Esophagus (tissue), 2 donors: Measurements from ENCODE around the gene TMEM178B. TPM values are rescaled to one million over a fixed set of nuclear protein-coding genes. Genes with fewer than 3 reads are reported as not detected.

Source experiments
- H3K27ac ChIP-seq, 2 donors: one replicate each; pipeline ENCODE4 v1.5.1; 2013; ENCODE audit warnings: low read depth in 2 of 2, mild to moderate bottlenecking in 2 of 2, inconsistent platforms in 1 of 2, low read length in 1 of 2, moderate library complexity in 1 of 2
- H3K27me3 ChIP-seq, 2 donors: one replicate each; pipeline ENCODE4 v1.6.1; 2013; ENCODE audit warnings: low read length in 2 of 2, control low read depth in 1 of 2, mild to moderate bottlenecking in 1 of 2; ENCODE audit not compliant: insufficient read depth in 2 of 2, control insufficient read depth in 1 of 2
- H3K36me3 ChIP-seq, 2 donors: one replicate each; pipeline ENCODE4 v1.6.1; 2013; ENCODE audit warnings: low read length in 1 of 2; ENCODE audit not compliant: control insufficient read depth in 2 of 2, insufficient read depth in 2 of 2
- H3K4me1 ChIP-seq, 2 donors: one replicate each; pipeline ENCODE4 v1.6.1; 2013; ENCODE audit warnings: low read length in 1 of 2; ENCODE audit not compliant: control insufficient read depth in 2 of 2, insufficient read depth in 2 of 2
- H3K4me3 ChIP-seq, 2 donors: one replicate each; pipeline ENCODE4 v1.5.1; 2013; ENCODE audit warnings: low read length in 2 of 2, mild to moderate bottlenecking in 2 of 2, low read depth in 1 of 2, moderate library complexity in 1 of 2
- H3K9me3 ChIP-seq, 2 donors: one replicate each; pipeline ENCODE4 v1.6.1; 2013; ENCODE audit warnings: mild to moderate bottlenecking in 2 of 2, low read depth in 1 of 2, low read length in 1 of 2, moderate library complexity in 1 of 2; ENCODE audit not compliant: control insufficient read depth in 2 of 2, insufficient read depth in 1 of 2
- WGBS, 2 donors: extraction: QIAGEN DNeasy Blood & Tissue Kit; methylation state at CpG; one replicate each; pipeline ENCODE4 v1.1.7; 2013; 5-methylcytosine and 5-hydroxymethylcytosine counted together
- polyA plus RNA-seq, 2 donors: library from polyadenylated mRNA; stranded (reverse); fragments of 200-250 nt; gene quantifications; one replicate each; pipeline ENCODE4 v1.2.3, GENCODE V29; 2013
- donor health status: healthy with polysubstance abuse.
- donor health status: Bipolar disorder and iron deficiency.

Gene TMEM178B
- polyA plus RNA-seq, 2 donors, result 0.21 to 0.26 TPM

GRCh38 chr7:141302617-141303016 is 228.8 kb downstream of the TMEM178B start:
- no peak overlapping the region for H3K27ac ChIP-seq
- H3K4me1 ChIP-seq, result no peaks in the 10 kb centered on the region
- no peak overlapping the region for H3K4me3 ChIP-seq
- H3K27me3 ChIP-seq, result no peaks in the 10 kb centered on the region
- H3K36me3 ChIP-seq, result no peaks in the 10 kb centered on the region
- 88% methylated on average over 3 of the region's 3 CpGs for WGBS, 2 donors
- H3K9me3 ChIP-seq, result no peaks in the 10 kb centered on the region

DNA sequence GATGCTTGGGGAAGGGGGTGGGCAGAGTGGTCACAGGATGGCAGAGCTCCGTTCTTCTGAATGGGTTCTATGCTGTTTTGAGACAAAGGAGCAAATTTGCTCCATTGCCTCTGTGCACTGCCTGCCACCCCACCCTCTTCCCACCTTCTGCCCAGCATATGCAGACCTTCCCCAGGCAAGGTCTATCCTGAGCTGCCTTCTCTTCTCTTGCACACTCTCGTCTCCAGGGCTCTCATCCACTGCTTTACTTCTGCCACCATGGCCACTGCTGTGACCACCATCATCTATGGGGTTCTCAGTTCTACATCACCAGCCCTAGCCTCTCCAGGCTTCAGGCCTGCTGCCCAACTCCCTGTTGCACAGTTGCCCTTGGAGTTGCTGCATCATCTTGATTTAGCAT is 230.4 kb downstream of the TMEM178B start:
- Histone ChIP-seq H3K4me1 (no peaks in the 10 kb centered on the region), H3K36me3 (no peaks in the 10 kb centered on the region), H3K4me3 (no peak overlapping the region), H3K27ac (no peak overlapping the region), H3K9me3 (no peaks in the 10 kb centered on the region), H3K27me3 (no peaks in the 10 kb centered on the region)
- 71 to 85% methylated on average over 2 of the region's 2 CpGs for WGBS, 2 donors

GRCh38 chr7:141306081-141306480 is 232.2 kb downstream of the TMEM178B start:
- Histone ChIP-seq H3K27ac (no peak overlapping the region), H3K9me3 (no peaks in the 10 kb centered on the region), H3K36me3 (no peaks in the 10 kb centered on the region), H3K27me3 (no peaks in the 10 kb centered on the region), H3K4me1 (no peaks in the 10 kb centered on the region), H3K4me3 (no peak overlapping the region)
- 53 to 63% methylated on average over 4 of the region's 4 CpGs for WGBS, 2 donors

- H3K27ac ChIP-seq, result no peak overlapping the region
- H3K4me3 ChIP-seq, result no peak overlapping the region
- H3K9me3 ChIP-seq, result no peaks in the 10 kb centered on the region
- H3K4me1 ChIP-seq, result no peaks in the 10 kb centered on the region
- no peaks in the 10 kb centered on the region for H3K36me3 ChIP-seq
- no peaks in the 10 kb centered on the region for H3K27me3 ChIP-seq
- WGBS, 2 donors, result 72 to 78% methylated on average over 2 of the region's 2 CpGs
These were observed 238.5 kb downstream of the TMEM178B start for GRCh38 chr7:141312395-141312794.

GRCh38 chr7:141312828-141313521 is 239.1 kb downstream of the TMEM178B start:
- no peak overlapping the region for H3K27ac ChIP-seq
- 64 to 65% methylated on average over 2 of the region's 2 CpGs for WGBS, 2 donors

DNA sequence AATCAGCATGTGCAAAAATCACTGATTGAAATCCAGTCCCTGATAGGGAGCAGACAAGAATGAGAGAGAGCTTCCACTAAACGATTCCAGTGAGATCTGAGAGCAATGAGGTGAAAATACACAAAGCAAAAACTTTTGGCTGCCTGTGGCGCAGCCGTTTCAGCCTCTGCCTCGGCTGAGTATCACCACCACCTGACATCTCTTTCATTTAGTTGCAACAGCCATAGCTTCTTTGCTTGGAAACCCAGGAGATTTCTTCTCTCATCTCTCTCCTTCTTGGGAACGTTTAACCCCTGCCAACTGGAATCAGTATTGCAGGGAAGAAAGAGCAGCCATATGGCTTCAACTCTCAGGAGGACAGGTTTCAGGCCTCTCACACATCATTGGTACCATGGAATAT is 240.0 kb downstream of the TMEM178B start:
- 70 to 74% methylated on average over 5 of the region's 5 CpGs for WGBS, 2 donors
- H3K4me1 ChIP-seq, result no peaks in the 10 kb centered on the region
- H3K9me3 ChIP-seq, result no peaks in the 10 kb centered on the region

More at GRCh38 chr7:141312828-141313521, 239.1 kb downstream of the TMEM178B start:
- H3K4me1 ChIP-seq, result no peaks in the 10 kb centered on the region
- no peaks in the 10 kb centered on the region for H3K9me3 ChIP-seq
- no peaks in the 10 kb centered on the region for H3K36me3 ChIP-seq
- no peak overlapping the region for H3K4me3 ChIP-seq
- H3K27me3 ChIP-seq, result no peaks in the 10 kb centered on the region

GRCh38 chr7:141317033-141317585 is 243.2 kb downstream of the TMEM178B start:
- no peaks in the 10 kb centered on the region for H3K4me1 ChIP-seq
- H3K4me3 ChIP-seq, result no peak overlapping the region
- no peak overlapping the region for H3K27ac ChIP-seq
- H3K36me3 ChIP-seq, result no peaks in the 10 kb centered on the region
- H3K9me3 ChIP-seq, result no peaks in the 10 kb centered on the region
- H3K27me3 ChIP-seq, result no peaks in the 10 kb centered on the region
- 83 to 89% methylated on average over 3 of the region's 3 CpGs for whole genome bisulfite sequencing, 2 donors

More for the DNA sequence above, 240.0 kb downstream of the TMEM178B start:
- no peak overlapping the region for H3K27ac ChIP-seq
- H3K36me3 ChIP-seq, result no peaks in the 10 kb centered on the region
- no peak overlapping the region for H3K4me3 ChIP-seq
- no peaks in the 10 kb centered on the region for H3K27me3 ChIP-seq

- 77 to 85% methylated on average over 3 of the region's 3 CpGs for WGBS, 2 donors
- H3K9me3 ChIP-seq, result no peaks in the 10 kb centered on the region
- no peaks in the 10 kb centered on the region for H3K4me1 ChIP-seq
- H3K27ac ChIP-seq, result no peak overlapping the region
- H3K4me3 ChIP-seq, result no peak overlapping the region
- H3K27me3 ChIP-seq, result no peaks in the 10 kb centered on the region
- H3K36me3 ChIP-seq, result no peaks in the 10 kb centered on the region
These were observed 246.4 kb downstream of the TMEM178B start for GRCh38 chr7:141320287-141320686.

DNA sequence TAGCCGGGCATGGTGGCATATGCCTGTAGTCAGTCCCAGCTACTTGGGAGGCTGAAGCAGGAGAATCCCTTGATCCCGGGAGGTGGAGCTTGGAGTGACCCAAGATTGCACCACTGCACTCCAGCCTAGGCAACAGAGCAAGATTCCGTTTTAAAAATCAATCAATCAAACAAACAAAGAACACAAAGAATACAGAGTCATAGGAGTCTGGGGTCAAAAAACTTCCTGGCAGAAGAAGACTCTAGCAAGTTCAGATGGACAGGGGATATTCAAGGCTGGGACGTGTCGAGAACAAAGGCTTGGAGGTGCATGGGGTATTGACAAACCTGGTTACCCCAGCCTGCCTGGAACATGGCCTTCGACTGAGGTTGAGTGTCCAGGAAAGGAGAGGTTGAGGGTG is 248.5 kb downstream of the TMEM178B start:
- WGBS, 2 donors, result 78 to 88% methylated on average over 6 of the region's 6 CpGs
- no peak overlapping the region for H3K4me3 ChIP-seq
- H3K27me3 ChIP-seq, result no peaks in the 10 kb centered on the region
- no peaks in the 10 kb centered on the region for H3K36me3 ChIP-seq
- H3K9me3 ChIP-seq, result no peaks in the 10 kb centered on the region
- no peak overlapping the region for H3K27ac ChIP-seq
- no peaks in the 10 kb centered on the region for H3K4me1 ChIP-seq

DNA sequence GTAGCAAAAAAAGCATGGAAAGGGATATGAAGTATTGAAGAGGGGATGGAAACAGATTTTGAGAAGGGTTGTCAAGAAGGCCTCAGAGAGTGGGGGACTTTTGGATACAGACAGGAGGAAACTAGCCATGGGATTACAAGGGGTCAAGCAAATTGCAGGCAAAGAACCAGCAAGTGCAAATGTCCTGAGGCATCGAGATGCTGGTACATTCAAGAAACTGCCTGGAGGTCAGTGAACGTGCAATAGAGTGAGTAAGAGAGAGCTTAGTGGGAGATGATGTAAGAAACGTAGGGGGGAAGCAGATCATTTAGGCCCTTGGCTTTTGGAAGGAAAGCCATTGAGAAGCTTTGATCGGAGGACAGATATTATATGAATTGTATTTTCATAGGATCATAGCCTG is 250.0 kb downstream of the TMEM178B start:
- H3K4me3 ChIP-seq, result no peak overlapping the region
- 85 to 93% methylated on average over 4 of the region's 4 CpGs for WGBS, 2 donors
- no peaks in the 10 kb centered on the region for H3K4me1 ChIP-seq
- H3K27ac ChIP-seq, result no peak overlapping the region
- H3K27me3 ChIP-seq, result no peaks in the 10 kb centered on the region
- H3K9me3 ChIP-seq, result no peaks in the 10 kb centered on the region
- no peaks in the 10 kb centered on the region for H3K36me3 ChIP-seq
